ENCODE data around the gene ADGRF4. TPM values are rescaled to one million over a fixed set of nuclear protein-coding genes. Genes with fewer than 3 reads are reported as not detected.

ADGRF4 gene
- total RNA-seq, 1 donor from 2014 or later, result 10.1 TPM

DNA sequence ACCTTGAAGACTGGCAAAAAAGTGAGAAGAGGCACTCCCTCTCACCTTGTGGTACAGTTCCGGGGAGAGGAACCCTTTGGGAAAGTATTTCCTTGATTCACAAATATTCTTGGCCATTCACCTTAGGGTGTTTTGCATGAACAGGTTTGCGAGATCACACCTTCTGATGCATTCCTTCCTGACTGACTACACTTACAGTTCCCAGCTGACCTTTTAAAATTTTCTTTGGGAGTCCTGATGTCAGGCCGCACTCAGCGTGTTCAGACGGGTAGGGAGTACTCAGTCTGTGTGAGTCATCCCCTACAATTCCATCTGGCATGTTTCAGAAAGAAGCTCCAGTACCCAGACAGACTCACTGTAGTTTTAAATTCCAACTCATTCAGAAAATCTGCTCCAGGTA, 1.7 kb downstream of the ADGRF4 start:
- intact Hi-C loops (cut with DNase I), result no loop called here
- Histone ChIP-seq H3K27me3 (no peaks in the 10 kb centered on the region), H3K36me3 (no peaks in the 10 kb centered on the region), H3K4me3 (no peak overlapping the region), H3K9me3 (no peaks in the 10 kb centered on the region), H3K4me1 (peaks cover 11% of the 10 kb centered on the region), H3K27ac (no peak overlapping the region)
- DNase-seq (ENCODE audit: extremely low spot score in 2 of 2), result no peak
- TF ChIP-seq, protein P1, sequence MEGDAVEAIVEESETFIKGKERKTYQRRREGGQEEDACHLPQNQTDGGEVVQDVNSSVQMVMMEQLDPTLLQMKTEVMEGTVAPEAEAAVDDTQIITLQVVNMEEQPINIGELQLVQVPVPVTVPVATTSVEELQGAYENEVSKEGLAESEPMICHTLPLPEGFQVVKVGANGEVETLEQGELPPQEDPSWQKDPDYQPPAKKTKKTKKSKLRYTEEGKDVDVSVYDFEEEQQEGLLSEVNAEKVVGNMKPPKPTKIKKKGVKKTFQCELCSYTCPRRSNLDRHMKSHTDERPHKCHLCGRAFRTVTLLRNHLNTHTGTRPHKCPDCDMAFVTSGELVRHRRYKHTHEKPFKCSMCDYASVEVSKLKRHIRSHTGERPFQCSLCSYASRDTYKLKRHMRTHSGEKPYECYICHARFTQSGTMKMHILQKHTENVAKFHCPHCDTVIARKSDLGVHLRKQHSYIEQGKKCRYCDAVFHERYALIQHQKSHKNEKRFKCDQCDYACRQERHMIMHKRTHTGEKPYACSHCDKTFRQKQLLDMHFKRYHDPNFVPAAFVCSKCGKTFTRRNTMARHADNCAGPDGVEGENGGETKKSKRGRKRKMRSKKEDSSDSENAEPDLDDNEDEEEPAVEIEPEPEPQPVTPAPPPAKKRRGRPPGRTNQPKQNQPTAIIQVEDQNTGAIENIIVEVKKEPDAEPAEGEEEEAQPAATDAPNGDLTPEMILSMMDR (IDR thresholded peaks at IDR 0.05), result no peak
- TF ChIP-seq POLR2AphosphoS5 (IDR thresholded peaks at IDR 0.05; ENCODE audit: insufficient read depth in 1 of 2, low read depth in 1 of 2), result peak in 1 of 2 donors; percentile 64

DNA sequence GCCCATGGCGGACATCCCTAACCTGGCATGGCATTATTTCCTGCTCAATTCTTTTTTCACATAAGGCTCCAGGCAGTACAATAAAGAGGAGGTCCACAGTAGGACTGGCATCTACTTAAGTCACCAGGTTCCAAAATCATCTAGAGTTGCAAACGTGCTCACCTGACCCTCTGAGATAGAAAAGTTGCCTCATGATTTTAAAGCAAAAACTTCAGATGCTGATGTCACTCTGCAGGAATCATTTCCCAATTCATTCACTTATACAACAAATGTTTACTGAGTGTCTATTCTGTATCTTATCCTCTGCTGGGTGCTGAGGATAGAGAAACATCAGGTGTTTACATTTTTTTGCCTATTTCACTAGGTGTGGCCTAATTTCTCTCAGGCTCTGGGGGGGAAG, 2.2 kb downstream of the ADGRF4 start:
- Histone ChIP-seq H3K4me3 (no peak overlapping the region), H3K36me3 (no peaks in the 10 kb centered on the region), H3K4me1 (peaks cover 11% of the 10 kb centered on the region), H3K27ac (no peak overlapping the region), H3K27me3 (no peaks in the 10 kb centered on the region), H3K9me3 (no peaks in the 10 kb centered on the region)
- intact Hi-C loops (cut with DNase I), result no loop called here
- DNase-seq (ENCODE audit: extremely low spot score in 2 of 2), result no peak
- TF ChIP-seq, protein P1 (IDR thresholded peaks at IDR 0.05), result no peak
- TF ChIP-seq POLR2AphosphoS5 (IDR thresholded peaks at IDR 0.05; ENCODE audit: insufficient read depth in 1 of 2, low read depth in 1 of 2) (no peak), POLR2A (IDR thresholded peaks at IDR 0.05) (no peak)

DNA sequence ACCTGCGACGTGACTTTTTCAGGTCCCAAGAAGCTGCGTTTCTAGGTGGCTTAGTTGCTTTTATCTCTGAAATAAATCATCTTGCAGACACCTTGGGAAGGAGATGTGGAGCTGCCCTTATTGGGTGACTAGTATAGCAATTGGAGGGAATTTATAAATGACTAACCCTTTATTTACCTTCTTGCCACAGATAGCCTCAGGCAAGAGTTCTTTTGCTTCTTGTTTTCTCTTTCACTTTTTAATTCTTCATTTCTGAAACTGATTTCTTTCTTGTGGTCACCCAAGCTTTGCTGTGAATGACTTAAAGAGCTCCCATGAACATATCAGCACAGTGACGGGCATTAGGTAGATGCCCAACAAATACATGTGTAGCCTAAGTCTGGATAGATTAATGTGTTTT, 3.0 kb downstream of the ADGRF4 start:
- no peaks in the 10 kb centered on the region for H3K27me3 ChIP-seq
- peaks cover 11% of the 10 kb centered on the region for H3K4me1 ChIP-seq
- intact Hi-C loops (cut with DNase I), result no loop called here
- peak in 1 of 2 donors; percentile 20 for TF ChIP-seq POLR2AphosphoS5 (IDR thresholded peaks at IDR 0.05; ENCODE audit: insufficient read depth in 1 of 2, low read depth in 1 of 2)
- TF ChIP-seq, protein P1 (IDR thresholded peaks at IDR 0.05), result no peak
- no peak overlapping the region for H3K27ac ChIP-seq
- DNase-seq (ENCODE audit: extremely low spot score in 2 of 2), result no peak
- H3K36me3 ChIP-seq, result no peaks in the 10 kb centered on the region
- H3K4me3 ChIP-seq, result no peak overlapping the region
- H3K9me3 ChIP-seq, result no peaks in the 10 kb centered on the region

DNA sequence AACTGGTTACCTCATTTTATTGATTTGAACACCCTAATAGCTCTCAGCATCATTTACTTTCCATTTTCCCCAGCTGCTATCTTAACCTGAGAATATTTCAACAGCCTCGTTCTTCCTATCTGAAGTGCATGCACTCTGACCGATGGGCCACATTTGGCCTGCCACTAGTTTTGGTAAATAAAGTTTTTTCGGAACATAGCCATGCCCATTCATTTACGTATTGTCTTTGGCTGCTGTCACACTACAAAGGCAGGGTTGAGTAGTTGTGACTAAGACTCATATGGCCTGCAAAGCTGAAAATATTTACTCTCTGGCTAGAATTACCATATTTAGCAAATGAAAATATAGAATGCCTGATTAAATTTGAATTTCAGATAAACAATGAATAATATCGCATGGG, 10.8 kb downstream of the ADGRF4 start:
- Histone ChIP-seq H3K36me3 (no peaks in the 10 kb centered on the region), H3K27ac (no peak overlapping the region), H3K9me3 (no peaks in the 10 kb centered on the region), H3K4me3 (no peak overlapping the region), H3K4me1 (no peaks in the 10 kb centered on the region), H3K27me3 (no peaks in the 10 kb centered on the region)
- intact Hi-C loops (cut with DNase I), result no loop called here
- TF ChIP-seq, protein P1 (IDR thresholded peaks at IDR 0.05), result no peak
- TF ChIP-seq POLR2A (IDR thresholded peaks at IDR 0.05), result no peak
- no peak for TF ChIP-seq POLR2AphosphoS5 (IDR thresholded peaks at IDR 0.05; ENCODE audit: insufficient read depth in 1 of 2, low read depth in 1 of 2)
- DNase-seq (ENCODE audit: extremely low spot score in 2 of 2), result no peak

DNA sequence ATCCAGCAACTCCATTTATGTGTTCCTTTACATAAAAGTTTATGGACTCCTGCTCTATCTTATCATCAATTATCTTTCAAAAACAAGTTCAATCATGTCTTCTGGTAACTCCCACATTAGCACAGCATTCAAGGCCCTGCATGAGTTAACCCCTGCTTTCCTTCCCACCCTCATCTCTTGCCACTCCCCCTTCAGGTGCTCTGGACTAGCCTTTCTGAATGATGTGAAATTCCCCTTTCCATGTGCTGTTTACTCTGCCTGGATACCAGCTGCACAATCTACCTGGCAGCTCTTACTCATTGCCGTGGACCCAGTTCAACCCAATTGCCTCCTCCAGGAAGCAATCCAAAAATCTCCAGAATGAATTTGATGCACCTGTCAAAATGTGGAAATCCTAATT, 11.9 kb downstream of the ADGRF4 start:
- DNase-seq (ENCODE audit: extremely low spot score in 2 of 2), result no peak
- no peak for TF ChIP-seq POLR2AphosphoS5 (IDR thresholded peaks at IDR 0.05; ENCODE audit: insufficient read depth in 1 of 2, low read depth in 1 of 2)
- no peak for TF ChIP-seq POLR2A (IDR thresholded peaks at IDR 0.05)
- TF ChIP-seq, protein P1 (IDR thresholded peaks at IDR 0.05), result no peak

More for the DNA sequence above, 11.9 kb downstream of the ADGRF4 start:
- Histone ChIP-seq H3K4me1 (no peaks in the 10 kb centered on the region), H3K36me3 (no peaks in the 10 kb centered on the region), H3K27ac (no peak overlapping the region), H3K4me3 (no peak overlapping the region), H3K27me3 (no peaks in the 10 kb centered on the region), H3K9me3 (no peaks in the 10 kb centered on the region)
- intact Hi-C loops (cut with DNase I), result no loop called here

Measured in vagina (tissue), 2 donors.